Mesenchymal stem cell (in vitro differentiated cells and primary cell): ENCODE results near the gene GOLGA6L7.

ENCODE experiments used
- DNase-seq: peaks from one replicate; pipeline ENCODE4 v3.0.0-alpha.2; 2013
- H2AFZ ChIP-seq: one replicate; pipeline ENCODE4 v1.6.1; 2013; ENCODE audit warnings: low read depth, mild to moderate bottlenecking, control low read depth, inconsistent platforms, low read length, moderate library complexity
- H2AK5ac ChIP-seq: 2 replicates; pipeline ENCODE4 v1.6.1; 2013; ENCODE audit warnings: low read length, moderate library complexity, mild to moderate bottlenecking, inconsistent platforms; ENCODE audit not compliant: severe bottlenecking
- H2BK120ac ChIP-seq: one replicate; pipeline ENCODE4 v1.6.1; 2013; ENCODE audit warnings: low read depth, mild to moderate bottlenecking, inconsistent platforms, low read length, moderate library complexity
- H2BK12ac ChIP-seq, 2 experiments: one replicate each; pipeline ENCODE4 v1.6.1; 2013; ENCODE audit warnings: inconsistent platforms in 2 of 2, low read length in 2 of 2, mild to moderate bottlenecking in 2 of 2, moderate library complexity in 2 of 2, control low read depth in 1 of 2
- H2BK15ac ChIP-seq: one replicate; pipeline ENCODE4 v1.6.1; 2013; ENCODE audit warnings: mild to moderate bottlenecking, low read depth, inconsistent platforms; ENCODE audit not compliant: poor library complexity, severe bottlenecking
- H2BK5ac ChIP-seq: 2 replicates; pipeline ENCODE4 v1.6.1; 2013; ENCODE audit warnings: low read depth, mild to moderate bottlenecking, low read length, control low read depth, inconsistent platforms; ENCODE audit not compliant: poor library complexity, severe bottlenecking
- H3K14ac ChIP-seq, 2 experiments: one replicate each; pipeline ENCODE4 v1.6.1; 2013; ENCODE audit warnings: inconsistent platforms in 2 of 2, low read length in 2 of 2, control low read depth in 1 of 2, mild to moderate bottlenecking in 1 of 2, moderate library complexity in 1 of 2
- H3K18ac ChIP-seq, 2 experiments: one replicate each; pipeline ENCODE4 v1.6.1; 2013; ENCODE audit warnings: inconsistent platforms in 2 of 2, low read length in 2 of 2, control low read depth in 1 of 2, low read depth in 1 of 2, mild to moderate bottlenecking in 1 of 2
- H3K23ac ChIP-seq, 2 experiments: one replicate each; pipeline ENCODE4 v1.6.1; 2013; ENCODE audit warnings: inconsistent platforms in 2 of 2, low read length in 2 of 2, mild to moderate bottlenecking in 2 of 2, moderate library complexity in 2 of 2, control low read depth in 1 of 2
- H3K27ac ChIP-seq: 2 replicates; pipeline ENCODE4 v1.5.1; 2013; ENCODE audit warnings: mild to moderate bottlenecking, moderate library complexity, low read length, control low read depth, inconsistent platforms; ENCODE audit not compliant: poor library complexity, severe bottlenecking
- H3K27me3 ChIP-seq, 2 experiments: 2 replicates each; pipeline versions ENCODE4 v1.6.1 to v1.7.0; 2013; ENCODE audit warnings: low read length in 2 of 2, mild to moderate bottlenecking in 2 of 2, moderate library complexity in 2 of 2, control low read depth in 1 of 2, inconsistent platforms in 1 of 2; ENCODE audit not compliant: control insufficient read depth in 1 of 2, insufficient read depth in 1 of 2
- H3K36me3 ChIP-seq, 2 experiments: 2 replicates each; pipeline versions ENCODE4 v1.6.1 to v1.7.0; 2013; ENCODE audit warnings: low read length in 2 of 2, control low read depth in 1 of 2, inconsistent platforms in 1 of 2, low read depth in 1 of 2, mild to moderate bottlenecking in 1 of 2; ENCODE audit not compliant: insufficient read depth in 2 of 2, control insufficient read depth in 1 of 2
- H3K4ac ChIP-seq, 2 experiments: one replicate each; pipeline ENCODE4 v1.6.1; 2013; ENCODE audit warnings: inconsistent platforms in 2 of 2, low read length in 2 of 2, mild to moderate bottlenecking in 2 of 2, moderate library complexity in 2 of 2, control low read depth in 1 of 2, low read depth in 1 of 2
- H3K4me1 ChIP-seq: 2 replicates; pipeline ENCODE4 v1.6.1; 2013; ENCODE audit warnings: low read depth, low read length, control low read depth; ENCODE audit not compliant: control insufficient read depth, insufficient read depth
- H3K4me2 ChIP-seq: 2 replicates; pipeline ENCODE4 v1.6.1; 2013; ENCODE audit warnings: low read length, mild to moderate bottlenecking, inconsistent platforms; ENCODE audit not compliant: poor library complexity, severe bottlenecking
- H3K4me3 ChIP-seq, 2 experiments: 2 replicates each; pipeline versions ENCODE4 v1.5.1 to v1.7.0; 2013; ENCODE audit warnings: low read length in 2 of 2, mild to moderate bottlenecking in 2 of 2, control low read depth in 1 of 2, low read depth in 1 of 2; ENCODE audit not compliant: insufficient read depth in 1 of 2
- H3K79me1 ChIP-seq: replicated peaks from 2 replicates; pipeline ENCODE4 v1.6.1; 2013; ENCODE audit warnings: mild to moderate bottlenecking, control low read depth, low read length, inconsistent platforms; ENCODE audit not compliant: poor library complexity, severe bottlenecking
- H3K9ac ChIP-seq: 2 replicates; pipeline ENCODE4 v1.7.0; 2013; ENCODE audit warnings: mild to moderate bottlenecking, low read length, moderate library complexity
- H3K9me3 ChIP-seq: 2 replicates; pipeline ENCODE4 v1.7.0; 2013; ENCODE audit warnings: mild to moderate bottlenecking, low read length; ENCODE audit not compliant: control insufficient read depth
- H4K8ac ChIP-seq: one replicate; pipeline ENCODE4 v1.6.1; 2013; ENCODE audit warnings: inconsistent platforms, mild to moderate bottlenecking, low read length, moderate library complexity
- H4K91ac ChIP-seq: one replicate; pipeline ENCODE4 v1.6.1; 2013; ENCODE audit warnings: mild to moderate bottlenecking, low read length, inconsistent platforms
- WGBS: methylation state at CpG from one replicate; pipeline ENCODE4 v1.1.7; 2013; ENCODE audit warnings: mixed read lengths; 5-methylcytosine and 5-hydroxymethylcytosine counted together

Gene GOLGA6L7

GRCh38 chr15:28886431-28887338 is 38.2 kb upstream of the GOLGA6L7 start:
- 22% methylated on average over 51 of the region's 61 CpGs for WGBS
- peak overlapping the region in 1 of 2 experiments; percentile 71 for H3K4me3 ChIP-seq
- H3K4me1 ChIP-seq = peaks cover 25% of the 10 kb centered on the region
- peak overlapping the region; percentile 92 for H2BK15ac ChIP-seq
- H2AK5ac ChIP-seq = no peak overlapping the region
- H3K4me2 ChIP-seq = peak overlapping the region; percentile 73
- H4K91ac ChIP-seq = peak overlapping the region; percentile 34
- no peaks in the 10 kb centered on the region for H3K9me3 ChIP-seq
- H3K79me1 ChIP-seq = peaks cover 7% of the 10 kb centered on the region
- no peak overlapping the region for H3K27ac ChIP-seq
- peak; percentile 14 for DNase-seq
- peak overlapping the region in 1 of 2 experiments; percentile 80 for H3K23ac ChIP-seq
- no peak overlapping the region for H2BK5ac ChIP-seq
- peaks cover 0 to 38% of the 10 kb centered on the region in 2 experiments for H3K27me3 ChIP-seq
- H3K36me3 ChIP-seq = peaks cover 0 to 2% of the 10 kb centered on the region in 2 experiments
- peak overlapping the region; percentile 32 for H2AFZ ChIP-seq
- peak overlapping the region in 1 of 2 experiments; percentile 84 for H2BK12ac ChIP-seq
- no peak overlapping the region for H3K9ac ChIP-seq
- H3K4ac ChIP-seq = peak overlapping the region; percentile 54 to 63
- H2BK120ac ChIP-seq = peak overlapping the region; percentile 83
- H4K8ac ChIP-seq = peak overlapping the region; percentile 86
- peak overlapping the region; percentile 90 to 98 for H3K18ac ChIP-seq
- peak overlapping the region in 1 of 2 experiments; percentile 84 for H3K14ac ChIP-seq

GRCh38 chr15:28885630-28886430 is 37.4 kb upstream of the GOLGA6L7 start, which contains the start of gene APBA2:
Gene APBA2, plus strand, starts transcription at chr15:28885974. Its CDS starts 167,911 bp downstream, at chr15:29053885.
- Histone ChIP-seq H3K4ac (peak within 1 kb of the TSS; percentile 63 to 73), H3K18ac (peak within 1 kb of the TSS; percentile 90 to 98), H4K8ac (peak within 1 kb of the TSS; percentile 86), H2AK5ac (no peak within 1 kb of the TSS), H3K9me3 (no peaks in the 10 kb centered on the region), H3K27ac (no peak within 1 kb of the TSS), H3K27me3 (peaks cover 0 to 38% of the 10 kb centered on the region in 2 experiments), H3K4me1 (peaks cover 25% of the 10 kb centered on the region), H3K23ac (peak within 1 kb of the TSS in 1 of 2 experiments; percentile 80), H3K4me3 (peak within 1 kb of the TSS; percentile 49 to 71), H3K9ac (no peak within 1 kb of the TSS), H2AFZ (peak within 1 kb of the TSS; percentile 32), H3K14ac (peak within 1 kb of the TSS; percentile 69 to 84), H2BK120ac (peak within 1 kb of the TSS; percentile 83), H2BK5ac (no peak within 1 kb of the TSS), H2BK15ac (peak within 1 kb of the TSS; percentile 92), H4K91ac (peak within 1 kb of the TSS; percentile 93), H3K36me3 (peaks cover 0 to 2% of the 10 kb centered on the region in 2 experiments), H2BK12ac (peak within 1 kb of the TSS in 1 of 2 experiments; percentile 84), H3K79me1 (peaks cover 6% of the 10 kb centered on the region), H3K4me2 (peak within 1 kb of the TSS; percentile 73)
- 2% methylated on average over 61 of the region's 109 CpGs for whole genome bisulfite sequencing
- DNase-seq = peak; percentile 41

GRCh38 chr15:28885128-28885629 is 36.7 kb upstream of the GOLGA6L7 start:
- Histone ChIP-seq H4K91ac (peak overlapping the region; percentile 93), H3K14ac (no peak overlapping the region), H2BK15ac (peak overlapping the region; percentile 66), H2BK120ac (peak overlapping the region; percentile 39), H2BK12ac (no peak overlapping the region), H3K27ac (no peak overlapping the region), H3K4ac (peak overlapping the region; percentile 27 to 73), H2AK5ac (no peak overlapping the region), H2AFZ (no peak overlapping the region), H4K8ac (peak overlapping the region; percentile 86), H3K4me1 (peaks cover 25% of the 10 kb centered on the region), H3K23ac (no peak overlapping the region), H3K79me1 (peaks cover 6% of the 10 kb centered on the region), H3K36me3 (peaks cover 0 to 2% of the 10 kb centered on the region in 2 experiments), H3K9me3 (no peaks in the 10 kb centered on the region), H3K4me2 (peak overlapping the region; percentile 73), H3K4me3 (peak overlapping the region; percentile 49 to 71), H3K18ac (peak overlapping the region; percentile 25 to 98), H3K9ac (no peak overlapping the region), H3K27me3 (peaks cover 0 to 38% of the 10 kb centered on the region in 2 experiments), H2BK5ac (no peak overlapping the region)
- no peak for DNase-seq
- 30% methylated on average over 29 of the region's 31 CpGs for WGBS
